Ramos (cell line): ENCODE results near the gene PFDN1.

Source experiments
- in situ Hi-C: fragments of 300-500 bp; cut with MboI; formaldehyde crosslinking; loops from one replicate; pipeline ENCODE4 v1.14.3; 2022; ENCODE audit warnings: low sequenced_read_pairs; ENCODE audit not compliant: unreplicated experiment

The PFDN1 gene

DNA sequence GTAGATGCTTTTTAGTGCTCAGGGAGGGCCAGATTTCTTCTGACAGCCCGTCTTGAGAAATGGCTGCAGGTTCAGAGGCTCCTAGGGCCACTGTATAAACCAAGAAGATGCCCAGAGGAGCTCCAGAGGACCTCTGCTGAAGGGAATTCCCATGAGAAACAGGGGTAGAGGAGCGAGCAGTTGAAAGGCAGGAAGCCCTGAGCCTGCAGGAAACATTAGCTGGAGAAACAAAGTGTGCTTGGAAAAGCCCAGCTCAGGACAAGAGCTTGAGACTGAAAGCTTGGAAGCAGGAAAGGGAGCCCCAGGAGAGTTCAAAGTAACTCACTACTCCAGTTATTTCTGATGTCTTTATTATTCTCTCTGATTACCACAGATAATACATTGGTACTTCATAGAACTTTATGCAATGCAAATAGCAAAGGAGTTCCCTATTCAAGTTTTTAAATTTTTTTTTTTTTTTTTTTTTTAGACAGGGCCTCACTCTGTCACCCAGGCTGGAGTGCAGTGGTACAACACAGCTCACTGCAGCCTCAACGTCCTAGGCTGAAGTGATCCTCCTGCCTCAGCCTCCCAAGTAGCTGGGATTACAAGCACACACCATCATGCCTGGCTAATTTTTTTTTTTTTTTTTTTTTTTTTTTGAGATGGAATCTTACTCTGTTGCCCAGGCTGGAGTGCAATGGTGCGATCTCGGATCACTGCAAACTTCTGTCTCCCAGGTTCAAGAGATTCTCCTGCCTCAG is 27.0 kb upstream of the PFDN1 start:
- in situ Hi-C loops = no loop called here

DNA sequence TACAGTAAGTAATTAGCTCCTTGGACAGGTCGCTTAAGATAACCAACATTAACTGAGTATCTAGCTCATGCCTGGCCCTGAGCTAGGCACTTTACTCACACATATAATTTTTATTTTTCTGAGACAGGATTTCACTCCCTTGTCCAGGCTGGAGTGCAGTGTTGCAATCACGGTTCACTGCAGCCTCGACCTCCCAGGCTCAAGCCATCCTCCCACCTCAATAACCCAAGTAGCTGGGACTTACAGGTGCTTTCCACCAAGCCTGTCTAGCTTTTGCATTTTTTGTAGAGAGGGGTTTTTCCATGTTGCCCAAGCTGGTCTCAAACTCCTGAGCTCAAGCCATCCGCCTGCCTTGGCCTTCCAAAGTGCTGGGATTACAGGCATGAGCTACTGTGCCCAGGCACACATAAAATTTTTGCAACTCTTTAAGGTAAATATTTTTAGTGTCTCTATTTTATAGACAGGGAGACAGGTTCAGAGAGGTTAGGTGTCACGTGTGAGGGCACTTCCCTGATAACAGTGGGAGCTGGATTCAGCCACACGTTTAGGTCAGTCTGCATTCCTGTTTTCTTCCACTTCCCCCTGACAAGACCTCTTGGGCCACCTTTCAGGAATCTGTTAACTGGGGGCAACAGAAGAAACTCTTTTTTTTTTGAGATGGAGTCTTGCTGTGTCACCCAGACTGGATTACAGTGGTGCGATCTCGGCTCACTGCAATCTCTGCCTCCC is 25.3 kb upstream of the PFDN1 start:
- in situ Hi-C loops = no loop called here

DNA sequence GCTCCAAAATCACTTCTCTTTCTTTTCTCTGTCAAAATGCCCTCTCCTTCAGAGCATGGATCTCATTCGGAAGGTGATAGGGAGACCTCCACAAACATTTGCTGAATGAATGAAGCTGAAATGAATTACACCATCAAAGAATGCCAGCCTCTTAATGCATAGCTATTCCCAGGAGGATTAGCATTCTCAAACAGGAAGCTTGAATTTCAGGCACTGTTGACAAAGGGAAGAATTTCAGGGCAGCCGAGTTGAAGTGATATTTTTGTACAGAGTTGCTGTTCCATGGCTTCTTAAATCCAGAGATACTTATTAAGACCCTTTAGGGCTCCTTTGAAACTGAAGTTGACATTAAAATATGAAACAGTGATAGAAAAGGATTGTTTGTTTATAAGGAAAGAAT is 24.7 kb upstream of the PFDN1 start:
- in situ Hi-C loops = no loop called here

DNA sequence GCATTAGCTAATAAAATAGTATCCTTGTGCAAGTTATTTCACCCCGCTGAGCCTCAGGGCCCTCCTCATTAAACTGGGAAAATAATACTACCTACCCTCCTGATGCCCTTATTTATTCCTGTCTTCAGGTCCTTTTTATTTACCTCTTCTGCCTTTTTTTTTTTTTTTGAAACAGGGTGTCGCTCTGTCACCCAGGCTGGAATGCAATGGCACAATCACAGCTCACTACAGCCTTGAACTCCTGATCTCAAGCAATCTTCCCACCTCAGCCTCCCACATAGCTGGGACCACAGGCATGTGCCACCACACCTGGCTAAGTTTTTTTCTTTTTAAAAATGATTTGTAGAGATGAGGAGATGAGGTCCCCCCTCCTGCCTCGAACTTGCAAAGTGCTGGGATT is 22.6 kb upstream of the PFDN1 start:
- in situ Hi-C loops = no loop called here

DNA sequence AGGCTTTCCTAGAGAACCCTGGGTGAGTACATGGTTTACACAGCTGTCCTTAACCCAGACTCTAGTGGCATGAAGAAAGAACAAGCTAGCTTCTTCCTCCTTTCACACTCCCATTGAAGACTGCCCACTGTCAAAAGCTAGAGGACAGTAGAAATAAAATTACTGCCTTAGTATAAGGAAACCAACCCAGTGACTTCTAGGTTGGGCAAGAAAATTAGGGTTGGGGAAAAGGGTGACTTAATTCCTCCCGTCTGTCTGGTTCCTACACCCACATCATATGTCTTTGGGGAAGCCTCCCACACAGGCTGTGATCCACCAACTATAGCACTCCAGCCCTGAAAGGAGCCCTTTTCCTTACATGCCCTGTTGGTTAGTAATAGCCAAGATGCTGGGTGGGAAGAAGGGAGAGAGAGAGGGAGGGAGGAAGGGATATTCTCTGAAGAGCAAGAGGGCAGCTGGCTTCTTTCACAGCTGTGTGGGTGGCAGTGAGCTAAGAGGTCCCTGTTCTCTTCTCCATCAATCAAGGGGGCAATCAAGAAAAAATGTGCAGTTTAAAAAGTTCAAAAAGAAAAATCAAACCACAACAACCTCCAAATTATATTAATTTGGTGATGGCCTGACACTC is 21.8 kb upstream of the PFDN1 start:
- in situ Hi-C loops = no loop called here

DNA sequence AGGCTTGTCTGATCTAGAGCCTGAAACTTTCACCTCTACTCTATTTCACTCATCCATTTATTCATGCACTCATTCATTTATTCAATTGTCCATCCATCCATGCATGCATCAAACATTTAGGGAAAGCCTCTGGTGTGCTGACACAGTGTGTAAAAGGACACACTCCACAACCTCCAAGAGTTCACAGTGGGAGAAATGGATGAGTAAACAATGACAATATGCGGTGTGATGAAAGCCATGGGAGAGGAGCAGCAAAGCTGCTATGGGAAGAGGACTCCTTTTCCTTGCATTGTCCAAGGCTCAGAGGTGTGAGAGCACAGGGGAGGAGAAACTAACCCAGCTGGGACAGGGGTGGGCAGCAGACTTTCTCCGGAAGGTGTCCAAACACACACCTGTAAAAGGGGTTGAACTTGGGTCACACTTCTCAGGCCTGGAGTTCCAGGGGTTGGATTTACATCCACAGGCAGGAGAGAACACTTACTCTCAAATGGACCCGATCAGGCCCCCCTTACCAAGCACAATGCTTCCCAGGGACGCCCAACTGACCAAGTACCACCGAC is 21.2 kb upstream of the PFDN1 start:
- in situ Hi-C loops = no loop called here

DNA sequence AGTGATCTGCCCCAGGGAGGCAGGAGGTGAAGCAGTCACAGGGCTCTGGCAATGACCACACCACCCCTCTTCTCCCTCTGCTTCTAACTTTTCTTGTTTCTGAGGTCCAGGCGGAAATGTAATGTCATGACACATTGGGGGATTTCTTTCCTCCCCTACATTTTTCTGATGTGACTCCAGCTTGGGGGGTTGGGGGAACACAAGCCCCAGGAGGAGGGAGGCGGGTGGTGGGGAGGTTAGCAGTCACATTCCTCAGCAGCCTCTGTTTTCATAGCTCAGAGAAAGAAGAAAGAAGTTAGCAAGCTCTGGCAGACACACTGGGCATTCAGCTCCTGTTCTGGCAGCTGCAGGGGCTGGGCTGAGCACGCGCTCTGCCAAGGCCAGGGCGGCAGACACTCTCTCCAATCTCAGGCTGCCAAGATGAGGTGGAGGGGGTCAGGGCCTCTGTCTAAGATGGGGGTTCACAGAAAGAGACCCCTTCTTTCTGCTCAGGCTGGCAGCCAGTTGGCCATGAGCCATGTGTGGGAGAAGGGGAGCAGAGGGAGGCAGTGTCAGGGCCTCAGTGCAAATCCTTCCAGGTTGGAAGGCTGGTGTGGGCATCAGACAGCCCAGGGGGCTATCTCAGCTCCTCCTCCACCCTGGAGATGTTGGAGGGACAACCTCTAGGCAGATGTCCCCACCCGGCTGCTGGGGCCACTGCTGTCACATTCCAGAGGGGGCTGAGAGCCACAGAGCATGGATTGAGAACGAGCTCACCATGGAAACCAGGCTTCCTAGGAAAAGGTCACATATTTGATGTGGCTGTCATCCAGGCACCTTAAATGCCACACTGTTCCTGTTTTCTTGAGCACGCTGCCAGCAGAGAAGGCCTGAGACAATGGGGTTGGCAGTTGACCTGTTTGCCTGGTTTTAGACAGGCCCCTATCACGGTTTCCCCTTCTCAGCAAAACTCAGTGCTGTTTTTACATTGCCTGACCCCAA is 20.1 kb upstream of the PFDN1 start:
- in situ Hi-C loops = no loop called here

DNA sequence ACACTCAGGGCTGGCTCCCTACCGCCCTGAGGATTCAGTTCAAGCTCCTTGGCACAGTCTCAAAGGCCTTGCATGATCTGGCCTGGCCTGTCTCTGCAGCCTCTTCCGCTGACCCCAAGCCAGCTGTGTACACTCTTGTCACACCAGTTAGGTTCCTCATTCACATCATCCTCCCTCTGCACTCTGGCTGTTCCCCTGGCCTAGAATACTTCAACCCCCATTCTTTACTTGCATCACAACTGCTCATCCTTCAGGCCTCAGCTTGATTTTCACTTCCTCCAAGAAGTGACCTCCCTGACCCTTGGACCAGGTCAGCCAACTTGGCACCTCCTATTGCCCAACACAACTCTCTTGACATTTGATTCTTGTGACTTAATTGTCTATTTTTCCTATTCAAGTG is 18.9 kb upstream of the PFDN1 start:
- in situ Hi-C loops = no loop called here

DNA sequence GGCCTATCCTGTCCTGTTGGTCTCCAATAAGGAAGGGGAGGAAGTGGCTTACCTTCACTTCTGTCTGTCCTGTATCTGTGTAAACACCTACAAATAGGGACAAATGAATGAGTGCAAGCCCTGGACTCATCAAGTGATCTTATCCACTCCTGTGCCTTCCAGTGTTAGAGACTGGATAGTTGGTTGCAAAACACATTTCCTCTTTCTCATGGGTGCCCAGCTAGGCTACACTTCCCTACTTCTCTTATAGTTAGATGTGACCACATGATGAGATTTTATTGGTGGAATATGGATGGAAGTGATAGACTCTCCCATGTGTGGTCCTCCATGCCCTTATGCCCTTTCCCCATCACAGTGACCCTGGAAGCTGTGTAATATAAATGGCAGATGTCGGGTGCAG is 16.9 kb upstream of the PFDN1 start:
- in situ Hi-C loops = no loop called here

DNA sequence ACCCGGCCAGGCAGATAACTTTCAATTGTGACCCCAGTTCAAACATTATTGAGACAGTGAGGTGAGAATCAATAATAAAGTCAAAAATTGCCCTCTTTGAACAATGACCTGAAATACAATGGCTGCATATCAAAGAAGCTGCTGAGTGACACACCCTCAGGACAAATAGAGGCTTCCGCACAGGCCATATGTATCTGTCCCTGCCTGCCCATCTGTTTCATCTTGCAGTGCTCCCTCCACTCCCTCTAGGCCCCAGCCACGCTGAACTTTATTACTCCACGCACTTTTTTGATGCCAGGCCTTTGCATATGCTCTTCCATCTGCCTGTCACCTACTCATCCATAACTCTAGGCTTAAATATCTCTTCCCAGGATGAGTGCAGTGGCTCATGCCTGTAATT is 15.9 kb upstream of the PFDN1 start:
- in situ Hi-C loops = no loop called here

DNA sequence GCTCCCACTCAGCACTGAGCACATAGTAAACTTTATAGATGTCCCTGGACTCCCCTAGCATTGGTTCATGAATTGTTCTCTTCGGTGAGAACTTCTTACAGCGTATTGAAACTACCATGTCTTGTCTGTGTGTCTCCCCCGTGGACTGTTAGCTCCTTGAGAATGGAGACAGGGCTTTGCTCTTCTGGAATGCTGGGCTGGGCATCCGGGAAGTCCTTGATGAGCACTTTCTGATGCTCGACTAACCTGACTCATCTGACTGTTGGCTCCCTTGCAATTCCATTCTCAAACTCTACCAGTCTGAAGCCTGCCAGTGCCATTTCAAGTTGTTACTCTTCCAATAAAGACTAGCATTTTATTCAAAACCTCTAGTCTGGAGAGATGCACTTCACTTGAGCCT is 15.0 kb upstream of the PFDN1 start:
- in situ Hi-C loops = no loop called here

DNA sequence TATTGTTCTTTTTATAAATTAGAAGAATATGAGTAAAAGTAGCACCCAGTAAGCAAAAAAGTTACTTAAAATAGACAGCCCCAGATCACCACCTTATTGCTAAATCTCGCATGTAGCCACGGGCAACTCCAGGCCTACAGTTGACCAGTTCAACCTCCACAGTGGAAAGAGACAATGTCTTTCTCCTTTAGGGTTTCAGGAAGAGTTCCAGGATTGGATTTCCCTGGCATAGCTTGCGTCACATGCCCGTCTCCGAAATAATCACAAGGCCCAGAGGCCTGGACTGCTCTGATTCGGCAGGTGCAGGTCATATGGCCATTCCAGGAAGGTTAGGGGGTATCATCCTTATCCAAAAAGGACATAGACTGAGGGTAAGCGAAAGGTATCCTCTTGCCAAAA is 9.9 kb upstream of the PFDN1 start:
- in situ Hi-C loops = no loop called here

DNA sequence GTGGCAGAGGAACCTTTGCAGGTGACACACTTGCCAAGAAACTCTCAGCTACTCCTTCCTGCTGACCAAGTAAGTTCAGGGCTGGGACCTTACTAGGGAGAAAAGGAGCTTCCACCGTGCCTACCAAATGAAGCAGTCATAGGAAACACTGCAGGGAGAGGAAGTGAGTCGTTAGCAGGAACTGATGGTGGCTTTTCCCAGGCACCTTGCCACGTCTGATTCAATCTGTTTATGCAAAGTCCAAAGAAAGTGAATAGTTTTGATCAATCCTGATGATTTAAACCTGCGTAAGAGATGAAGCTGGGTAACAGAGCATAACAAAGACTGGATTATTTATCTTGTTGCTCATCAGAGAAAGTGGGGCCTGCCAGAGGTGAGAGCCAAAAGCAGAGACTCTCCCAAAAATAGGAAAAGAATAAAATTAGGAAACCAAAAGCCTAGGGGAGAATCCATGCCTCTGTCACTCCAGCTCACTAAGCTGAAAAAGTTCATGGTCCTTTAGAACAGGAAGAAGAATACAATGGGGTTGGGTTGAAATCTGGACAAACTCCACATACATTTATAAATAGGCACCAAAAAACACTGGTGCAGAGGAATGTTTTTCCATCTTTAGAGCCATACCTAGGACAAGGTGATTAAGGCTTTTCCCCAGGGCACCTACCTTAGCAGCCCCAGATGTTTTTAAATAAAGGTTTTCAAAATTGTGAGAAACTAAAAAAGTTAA is 9.3 kb upstream of the PFDN1 start:
- in situ Hi-C loops = no loop called here

DNA sequence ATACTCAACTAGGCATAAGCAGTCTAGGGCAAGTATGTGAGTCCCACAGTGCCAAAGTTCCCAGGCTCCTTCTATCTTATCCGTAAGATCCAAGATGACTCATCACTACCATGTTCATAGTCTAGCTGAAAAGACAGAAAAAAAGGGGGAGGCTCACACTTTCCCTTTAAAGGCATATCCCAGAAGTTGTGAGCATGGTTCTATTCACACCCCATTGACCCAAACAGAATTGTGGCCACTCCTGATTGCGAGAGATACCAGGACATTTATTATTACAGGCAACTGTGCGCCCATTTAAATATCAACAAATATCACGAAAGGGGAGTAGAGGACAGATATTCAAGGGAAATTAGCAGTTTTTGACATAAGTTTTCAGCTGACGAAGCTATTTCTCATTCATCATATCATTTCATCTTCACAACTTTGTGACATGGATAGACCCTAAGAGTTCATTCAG is 8.1 kb upstream of the PFDN1 start:
- in situ Hi-C loops = no loop called here

DNA sequence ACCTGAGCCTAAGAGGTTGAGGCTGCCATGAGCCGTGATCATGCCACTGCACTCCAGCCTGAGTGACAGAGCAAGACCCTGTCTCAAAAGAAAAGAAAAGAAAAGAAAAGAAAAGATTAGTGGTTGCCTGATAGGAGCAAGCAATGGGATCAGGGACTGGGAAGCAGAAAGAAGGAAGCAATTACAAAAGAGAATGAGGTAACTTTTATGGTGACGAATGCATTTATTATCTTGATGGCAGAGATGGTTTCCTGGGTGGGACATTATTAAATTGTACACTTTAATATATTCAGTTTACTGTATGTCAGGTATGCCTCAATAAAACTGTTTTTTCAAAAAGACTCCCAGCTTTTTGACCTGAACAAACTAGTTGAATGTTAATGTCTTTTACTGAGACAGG is 7.5 kb upstream of the PFDN1 start:
- in situ Hi-C loops = no loop called here

DNA sequence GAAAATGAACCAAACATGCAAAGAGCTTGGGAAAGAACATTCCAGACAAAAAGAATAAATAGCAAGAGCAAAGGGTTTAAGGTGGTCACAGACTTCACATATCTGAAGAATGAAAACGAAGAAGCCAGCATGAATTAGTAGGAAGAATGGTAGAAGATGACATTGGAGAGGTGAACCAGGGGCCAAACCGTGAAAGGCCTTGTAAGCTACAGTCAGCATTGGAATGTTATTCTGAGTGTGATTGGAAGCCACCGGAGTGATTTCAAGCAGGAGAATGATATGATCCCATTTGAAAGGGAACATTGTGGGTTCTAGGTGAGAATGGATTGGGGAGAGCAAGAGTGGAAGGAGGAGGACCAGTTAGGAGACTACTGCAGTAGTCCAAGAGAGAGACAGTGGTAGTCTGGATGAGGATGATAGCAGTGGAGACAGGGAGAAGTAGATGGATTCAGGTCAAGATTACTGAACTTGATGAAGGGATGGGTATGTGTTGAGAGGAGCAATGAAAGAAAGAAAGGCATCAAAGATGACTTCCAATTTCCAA is 6.9 kb upstream of the PFDN1 start:
- in situ Hi-C loops = no loop called here

DNA sequence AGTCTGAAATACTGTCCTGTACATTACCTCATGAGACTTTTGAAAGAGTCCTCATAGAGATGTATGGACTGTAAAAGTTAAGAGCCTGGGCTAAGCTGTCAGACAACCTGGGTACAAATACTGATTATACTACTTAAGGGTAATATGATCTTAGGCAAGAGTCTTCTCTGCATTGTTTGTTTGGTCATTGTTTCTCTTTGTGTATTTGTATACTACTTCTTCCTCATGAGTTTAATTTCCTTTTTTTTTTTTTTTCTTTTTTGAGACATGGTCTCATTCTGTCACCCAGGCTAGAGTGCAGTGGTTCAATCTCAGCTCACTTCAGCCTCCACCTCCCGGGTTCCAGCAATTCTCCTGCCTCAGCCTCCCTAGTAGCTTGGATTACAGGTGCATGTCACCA is 2.6 kb upstream of the PFDN1 start:
- in situ Hi-C loops = no loop called here

DNA sequence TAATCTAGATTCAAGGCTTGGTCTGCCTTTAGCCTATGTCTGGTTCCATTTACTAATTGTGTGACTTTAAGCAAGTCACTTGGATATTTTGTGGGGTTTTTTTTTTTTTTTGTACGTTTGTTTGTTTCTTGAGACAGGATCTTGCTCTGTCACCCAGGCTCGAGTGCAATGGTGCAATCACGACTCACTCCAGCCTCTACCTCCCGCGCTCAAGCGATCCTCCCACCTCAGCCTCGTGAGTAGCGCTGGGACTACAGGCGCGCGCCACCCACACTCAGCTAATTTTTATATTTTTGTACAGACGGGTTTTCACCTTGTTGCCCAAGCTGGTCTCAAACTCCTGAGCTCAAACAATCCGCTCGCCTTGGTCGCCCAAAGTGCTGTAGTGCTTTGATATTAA is 1.1 kb upstream of the PFDN1 start:
- in situ Hi-C loops = no loop called here

DNA sequence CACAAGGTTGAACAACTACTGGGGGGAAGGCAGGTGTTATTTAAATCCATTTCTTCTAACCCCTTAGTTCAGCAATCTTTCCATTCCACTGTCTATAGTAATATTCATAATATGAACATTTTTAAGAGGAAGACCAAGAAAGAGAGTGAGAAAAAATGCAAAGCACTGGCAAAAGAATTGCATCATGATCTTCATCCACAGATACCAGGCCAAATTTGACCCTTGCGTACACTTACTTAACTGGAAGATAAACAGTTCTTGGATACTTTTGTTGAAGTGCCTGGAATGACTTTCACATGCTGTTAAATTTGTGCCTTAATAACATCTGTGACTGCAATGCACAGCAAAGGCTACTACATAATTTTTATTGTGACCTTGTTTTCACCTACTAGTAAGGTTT is 1.8 kb downstream of the PFDN1 start:
- in situ Hi-C loops = no loop called here
